ENCODE measurements around the gene AMDHD1. TPM values are rescaled to one million over a fixed set of nuclear protein-coding genes. Genes with fewer than 3 reads are reported as not detected.

Gene AMDHD1
- total RNA-seq, 2 experiments from 2014 or later: 1.3 to 1.6 TPM

DNA sequence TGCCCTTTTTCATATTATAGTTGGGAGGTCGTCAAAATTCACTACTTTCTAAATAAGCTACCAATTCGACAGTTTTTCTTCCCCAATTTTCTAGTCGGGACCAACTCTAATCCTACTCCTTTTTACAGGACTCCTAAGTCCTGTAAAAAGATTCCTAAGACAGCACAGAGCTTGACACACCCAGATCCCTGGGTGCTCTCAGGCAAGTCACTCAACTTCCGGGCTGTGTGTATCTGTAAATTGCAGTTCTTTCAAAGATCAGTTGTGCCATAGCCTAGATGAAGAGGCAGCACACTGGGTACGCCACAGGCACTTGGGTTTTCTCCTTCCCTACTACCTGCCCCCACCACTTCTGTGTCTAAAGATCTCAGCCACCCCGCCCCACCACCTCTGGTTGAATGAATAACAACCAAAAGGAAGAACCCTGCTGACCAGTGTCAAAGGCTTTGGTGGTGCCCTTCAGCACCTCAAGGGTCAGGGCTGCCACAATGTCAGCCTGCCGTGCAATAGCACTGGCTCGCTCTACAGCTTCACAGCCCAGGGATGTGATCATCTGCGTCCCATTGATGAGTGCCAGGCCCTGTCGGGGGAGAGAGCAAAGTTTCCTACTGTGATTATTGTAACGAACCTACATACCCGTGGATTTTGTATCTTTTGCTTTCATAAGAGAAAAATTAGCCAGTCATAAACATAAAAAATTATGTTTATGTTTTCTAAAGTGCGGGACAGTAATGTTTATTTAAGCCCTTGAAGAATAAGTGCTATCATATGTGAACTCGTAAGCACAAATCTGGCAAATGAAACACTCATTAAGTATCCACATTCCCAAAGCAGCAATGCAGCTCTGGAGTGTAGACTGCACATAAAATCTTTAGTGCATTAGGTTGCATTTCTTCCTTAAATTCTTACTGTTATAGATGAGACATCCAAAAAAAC lies 43.8 kb downstream of the AMDHD1 start:
- peaks cover 3% of the 10 kb centered on the region for H3K27me3 Mint-ChIP-seq (ENCODE audit: low read depth)
- ATAC-seq: no peak
- H3K4me1 Mint-ChIP-seq (ENCODE audit: low read depth): no peaks in the 10 kb centered on the region
- ChIA-PET POLR2A (no interaction called here), CTCF (interaction anchor here (3.3 kb wide), 1 partner anchor 12 kb away, joined by 27 read pairs; no protein-coding TSS in a partner anchor)
- no peaks in the 10 kb centered on the region for H3K36me3 Mint-ChIP-seq (ENCODE audit: low read depth)
- DNase-seq: no peak
- H3K27ac Mint-ChIP-seq: no peak overlapping the region
- H3K4me3 Mint-ChIP-seq: no peak overlapping the region
- no peaks in the 10 kb centered on the region for H3K9me3 Mint-ChIP-seq (ENCODE audit: insufficient read depth)

DNA sequence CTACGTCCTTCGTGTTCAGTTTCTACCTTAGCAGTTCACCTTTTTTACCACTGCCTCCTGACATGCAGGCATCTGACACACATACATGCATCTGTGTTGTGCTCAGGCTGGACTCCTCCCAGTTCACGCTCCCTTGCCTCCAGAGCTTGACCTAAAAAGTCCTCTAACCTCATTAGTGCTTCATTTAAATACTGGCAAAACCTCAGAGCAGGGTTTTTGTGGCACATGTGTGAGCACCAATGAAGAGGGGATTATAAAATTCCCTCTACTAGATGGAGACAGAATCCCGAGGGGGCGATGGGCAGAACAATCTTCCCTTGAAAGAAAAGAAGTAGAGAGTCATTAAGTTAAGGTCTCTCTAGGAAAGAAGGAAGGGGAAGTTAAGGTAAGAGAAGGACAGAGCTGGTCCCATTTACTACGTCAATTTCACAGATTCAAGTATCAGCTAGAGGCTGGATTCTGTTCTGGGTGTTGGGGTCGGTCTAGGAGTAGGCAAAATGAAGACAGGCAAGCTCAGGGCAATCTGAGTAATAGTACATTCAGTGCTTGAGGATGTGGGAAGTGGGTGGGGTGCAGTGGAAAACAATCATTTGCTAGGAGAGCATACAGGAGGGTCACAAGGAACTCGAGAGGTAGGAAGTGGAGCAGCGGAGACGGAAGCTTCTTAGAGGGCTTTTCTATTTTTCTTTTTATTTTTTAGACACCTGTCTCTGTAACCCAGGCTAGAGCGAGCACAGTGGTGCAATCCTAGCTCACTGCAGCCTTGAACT lies 45.6 kb downstream of the AMDHD1 start:
- H3K4me3 Mint-ChIP-seq: no peak overlapping the region
- no peak overlapping the region for H3K27ac Mint-ChIP-seq
- peaks cover 3% of the 10 kb centered on the region for H3K27me3 Mint-ChIP-seq (ENCODE audit: low read depth)
- H3K36me3 Mint-ChIP-seq (ENCODE audit: low read depth): no peaks in the 10 kb centered on the region
- H3K4me1 Mint-ChIP-seq (ENCODE audit: low read depth): no peaks in the 10 kb centered on the region
- DNase-seq: no peak
- ChIA-PET POLR2A (no interaction called here), CTCF (interaction anchor here (3.3 kb wide), 1 partner anchor 10 kb away, joined by 27 read pairs; no protein-coding TSS in a partner anchor)
- ATAC-seq: no peak
- H3K9me3 Mint-ChIP-seq (ENCODE audit: insufficient read depth): no peaks in the 10 kb centered on the region

DNA sequence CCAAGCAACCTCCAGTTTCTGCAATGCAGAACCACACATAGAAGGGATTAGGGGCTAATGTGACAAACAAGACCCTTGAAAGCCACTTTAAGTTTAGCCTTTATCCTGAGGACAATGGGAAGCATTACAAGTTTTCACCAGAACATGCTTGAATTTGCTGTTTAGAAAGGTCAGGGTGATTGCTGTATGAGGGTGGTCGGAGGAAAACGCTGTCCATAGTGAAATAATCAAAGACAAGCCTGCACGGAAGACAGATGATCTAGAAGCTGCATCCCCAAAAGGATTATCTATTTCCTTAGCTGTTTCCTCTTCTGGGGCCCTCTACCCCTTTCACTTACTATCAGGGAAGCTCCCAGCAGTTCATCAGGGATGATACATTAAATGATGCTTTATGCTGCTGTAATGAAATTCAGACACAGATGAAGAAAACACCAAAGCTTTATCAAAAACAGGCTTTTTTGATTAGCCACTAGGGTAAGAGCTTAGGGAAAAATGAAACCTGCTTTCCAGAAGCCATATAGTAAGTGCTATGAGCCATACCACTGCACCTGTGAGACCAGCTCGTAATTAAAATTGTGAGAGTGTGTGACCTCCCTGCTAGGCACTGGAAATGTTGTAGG lies 46.5 kb downstream of the AMDHD1 start:
- no peak overlapping the region for H3K4me3 Mint-ChIP-seq
- POLR2A ChIA-PET: no interaction called here
- CTCF ChIA-PET: interaction anchor here (1.1 to 3.3 kb wide), 3 partner anchors 9 to 73 kb away, joined by 3 to 27 read pairs (median 3); no protein-coding TSS in a partner anchor
- no peaks in the 10 kb centered on the region for H3K9me3 Mint-ChIP-seq (ENCODE audit: insufficient read depth)
- H3K27ac Mint-ChIP-seq: no peak overlapping the region
- no peaks in the 10 kb centered on the region for H3K36me3 Mint-ChIP-seq (ENCODE audit: low read depth)
- H3K4me1 Mint-ChIP-seq (ENCODE audit: low read depth): no peaks in the 10 kb centered on the region
- ATAC-seq (no peak), DNase-seq (no peak)
- H3K27me3 Mint-ChIP-seq (ENCODE audit: low read depth): peaks cover 3% of the 10 kb centered on the region

DNA sequence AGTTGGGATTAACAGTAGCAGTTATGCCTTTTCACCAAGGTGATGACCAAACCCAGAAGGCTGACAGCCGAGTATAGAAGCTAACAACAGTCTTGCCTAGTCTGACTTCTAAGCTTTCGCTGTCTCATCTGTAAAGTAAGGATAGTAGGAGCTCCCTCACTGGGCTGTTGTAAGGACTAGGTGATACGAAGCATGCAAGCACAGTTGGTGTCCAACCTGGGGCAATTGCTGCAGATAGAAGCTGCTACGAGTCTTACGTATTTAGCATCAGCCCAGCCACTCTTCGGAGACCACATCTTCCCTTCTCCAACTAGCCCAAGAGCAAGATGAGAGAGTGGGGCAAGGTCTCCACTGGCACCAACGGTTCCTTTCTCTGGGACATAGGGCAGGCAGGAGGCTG lies 47.0 kb downstream of the AMDHD1 start:
- DNase-seq (no peak), ATAC-seq (no peak)
- ChIA-PET POLR2A (no interaction called here), CTCF (interaction anchor here (1.1 to 3.3 kb wide), 3 partner anchors 8 to 73 kb away, joined by 3 to 27 read pairs (median 3); no protein-coding TSS in a partner anchor)
- Mint-ChIP-seq H3K9me3 (ENCODE audit: insufficient read depth) (no peaks in the 10 kb centered on the region), H3K27me3 (ENCODE audit: low read depth) (peaks cover 3% of the 10 kb centered on the region), H3K4me3 (no peak overlapping the region), H3K4me1 (ENCODE audit: low read depth) (no peaks in the 10 kb centered on the region), H3K27ac (no peak overlapping the region), H3K36me3 (ENCODE audit: low read depth) (no peaks in the 10 kb centered on the region)

DNA sequence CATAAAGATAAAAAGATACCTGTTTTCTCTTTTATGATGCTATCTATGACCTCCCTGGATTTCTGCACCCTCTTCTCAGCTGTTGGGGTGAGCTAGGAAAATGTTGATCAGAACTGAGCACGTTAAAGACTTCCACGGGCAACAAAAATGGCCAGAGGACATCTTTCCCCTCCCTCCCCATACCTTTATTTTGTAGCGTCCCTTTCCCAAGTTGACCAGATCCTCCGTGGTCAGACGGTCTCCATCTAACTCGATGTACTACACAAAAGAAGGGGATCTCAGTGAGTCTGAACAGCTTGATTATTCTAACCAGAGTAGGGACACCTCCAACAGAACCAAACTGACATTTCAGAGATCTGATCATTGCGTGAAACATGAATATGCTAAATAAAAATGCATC lies 50.8 kb downstream of the AMDHD1 start:
- H3K27ac Mint-ChIP-seq: no peak overlapping the region
- ChIA-PET POLR2A (no interaction called here), CTCF (interaction anchor here (1.3 kb wide), 1 partner anchor 41 kb away, joined by 4 read pairs; no protein-coding TSS in a partner anchor)
- DNase-seq (no peak), ATAC-seq (no peak)
- H3K27me3 Mint-ChIP-seq (ENCODE audit: low read depth): peaks cover under 1% of the 10 kb centered on the region
- peaks cover 6% of the 10 kb centered on the region for H3K4me1 Mint-ChIP-seq (ENCODE audit: low read depth)
- no peak overlapping the region for H3K4me3 Mint-ChIP-seq
- no peaks in the 10 kb centered on the region for H3K36me3 Mint-ChIP-seq (ENCODE audit: low read depth)
- no peaks in the 10 kb centered on the region for H3K9me3 Mint-ChIP-seq (ENCODE audit: insufficient read depth)

DNA sequence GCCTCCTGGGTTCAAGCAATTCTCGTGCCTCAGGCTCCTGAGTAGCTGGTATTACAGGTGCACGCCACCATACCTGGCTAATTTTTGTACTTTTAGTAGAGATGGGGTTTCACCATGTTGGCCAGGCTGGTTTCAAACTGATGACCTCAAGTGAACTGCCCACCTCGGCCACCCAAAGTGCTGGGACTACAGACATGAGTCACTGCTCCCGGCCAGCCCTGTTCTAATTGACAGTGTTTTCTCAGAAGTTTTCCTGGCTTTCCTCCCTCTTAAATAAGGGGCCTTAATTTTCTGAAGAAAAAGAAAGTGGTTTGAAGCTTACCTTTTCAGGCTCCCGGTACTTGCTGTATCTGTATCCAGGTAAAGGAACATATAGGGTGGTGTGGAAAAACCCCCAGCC lies 51.3 kb downstream of the AMDHD1 start:
- Mint-ChIP-seq H3K4me1 (ENCODE audit: low read depth) (peaks cover 6% of the 10 kb centered on the region), H3K4me3 (no peak overlapping the region), H3K27me3 (ENCODE audit: low read depth) (no peaks in the 10 kb centered on the region), H3K9me3 (ENCODE audit: insufficient read depth) (no peaks in the 10 kb centered on the region), H3K27ac (no peak overlapping the region), H3K36me3 (ENCODE audit: low read depth) (no peaks in the 10 kb centered on the region)
- ATAC-seq (no peak), DNase-seq (no peak)
- ChIA-PET POLR2A (no interaction called here), CTCF (no interaction called here)

DNA sequence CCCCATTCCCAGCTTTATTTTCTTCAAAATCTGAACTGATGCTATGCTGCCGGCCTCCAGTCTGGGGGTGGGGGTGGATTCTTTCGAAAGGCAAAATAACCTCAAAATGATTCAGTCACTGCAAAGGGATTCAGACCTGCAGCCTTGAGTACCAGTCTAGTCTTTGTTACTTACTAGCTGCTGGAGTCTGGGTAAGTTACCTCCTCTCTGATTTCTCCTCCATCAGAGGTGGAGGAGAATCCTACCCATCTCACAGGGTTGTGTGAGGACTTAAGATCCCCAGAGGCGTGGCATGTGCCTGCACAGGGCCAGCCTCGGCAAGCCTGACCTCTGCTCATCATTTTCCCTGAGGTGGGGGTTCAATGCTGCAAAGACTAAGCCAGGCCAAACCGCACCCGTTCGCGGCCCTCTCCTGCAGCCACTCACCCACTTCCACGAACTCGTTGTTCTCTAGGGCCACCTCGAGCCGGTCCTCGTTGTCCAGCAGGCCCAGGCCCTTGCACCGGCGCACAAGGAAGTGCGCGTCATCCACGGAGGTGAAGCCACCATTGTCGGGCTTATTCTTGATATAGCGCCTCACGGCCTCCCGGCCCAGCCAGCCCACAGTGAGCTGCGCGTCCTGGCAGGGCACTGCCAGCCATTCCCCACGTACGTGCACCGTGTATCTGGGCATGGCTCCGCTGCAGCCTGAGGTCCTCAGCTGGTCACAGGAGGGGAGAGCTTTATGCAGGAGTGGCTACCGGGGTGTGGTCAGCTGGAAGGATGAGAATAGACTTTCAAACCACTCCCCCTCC lies 52.3 kb downstream of the AMDHD1 start:
- Mint-ChIP-seq H3K4me3 (no peak overlapping the region), H3K4me1 (ENCODE audit: low read depth) (peaks cover 6% of the 10 kb centered on the region), H3K9me3 (ENCODE audit: insufficient read depth) (no peaks in the 10 kb centered on the region), H3K36me3 (ENCODE audit: low read depth) (no peaks in the 10 kb centered on the region), H3K27ac (no peak overlapping the region), H3K27me3 (ENCODE audit: low read depth) (no peaks in the 10 kb centered on the region)
- ChIA-PET CTCF (no interaction called here), POLR2A (no interaction called here)
- DNase-seq (no peak), ATAC-seq (no peak)

DNA sequence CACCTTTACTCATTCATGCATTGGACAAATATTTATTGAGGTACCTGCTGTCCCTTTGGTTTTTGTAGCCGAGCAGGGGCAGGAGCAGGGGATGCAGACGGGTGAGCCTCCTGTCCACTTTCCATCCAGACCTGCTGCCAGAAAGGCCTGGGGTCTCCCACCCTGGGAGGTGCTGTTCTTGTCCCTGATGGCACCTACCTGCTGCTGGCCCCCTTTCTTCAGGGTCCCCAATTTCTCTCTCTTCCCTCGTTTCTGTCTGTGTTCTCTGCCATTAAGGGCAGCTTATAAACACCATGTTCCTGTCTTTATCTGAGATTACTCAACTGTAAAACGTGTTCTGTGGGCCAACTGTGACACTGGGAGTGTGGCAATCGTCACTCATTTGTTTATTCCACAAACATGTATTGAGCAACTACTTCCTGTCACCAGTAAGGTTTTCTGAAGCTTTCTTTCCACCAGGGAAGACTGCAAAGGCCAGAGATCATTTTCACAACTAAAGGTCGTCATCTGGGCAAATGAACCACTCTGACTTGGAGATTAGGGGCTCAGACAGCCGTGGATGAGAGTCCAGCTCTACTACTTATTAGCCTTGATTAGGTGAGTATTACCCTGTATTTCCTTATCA lies 53.0 kb downstream of the AMDHD1 start, which contains the start of gene HAL:
TSS of gene HAL (minus strand) at position 311 of the 625 bp plus-strand sequence. CDS start 434 bp downstream, outside the sequence.
- no peak for DNase-seq
- no peak for ATAC-seq
- Mint-ChIP-seq H3K4me1 (ENCODE audit: low read depth) (peaks cover 6% of the 10 kb centered on the region), H3K27ac (no peak within 1 kb of the TSS), H3K27me3 (ENCODE audit: low read depth) (no peaks in the 10 kb centered on the region), H3K9me3 (ENCODE audit: insufficient read depth) (no peaks in the 10 kb centered on the region), H3K4me3 (no peak within 1 kb of the TSS), H3K36me3 (ENCODE audit: low read depth) (no peaks in the 10 kb centered on the region)
- ChIA-PET CTCF (interaction anchor here (0.9 to 2.8 kb wide), 3 partner anchors 17 to 53 kb away, joined by 3 to 19 read pairs (median 3); partner anchors contain the start of genes AMDHD1 and CCDC38), POLR2A (no interaction called here)

DNA sequence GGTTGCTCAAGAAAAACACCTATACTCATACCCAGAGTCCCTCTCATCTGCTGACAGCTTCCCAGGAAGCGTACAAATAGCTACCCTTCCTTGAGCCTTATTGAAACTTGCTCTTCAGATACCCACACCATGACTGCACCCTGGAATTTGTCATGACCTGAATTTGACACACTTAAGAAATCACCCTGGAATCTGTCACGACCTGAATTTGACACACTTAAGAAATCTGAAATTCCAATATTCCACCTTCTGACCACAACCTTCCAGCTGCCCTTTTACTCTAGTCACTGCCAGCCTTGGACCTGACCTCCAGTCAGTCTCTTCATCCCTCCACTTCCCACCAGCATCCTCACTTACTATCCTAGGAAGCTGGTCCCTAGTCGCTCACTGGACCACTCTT lies 54.1 kb downstream of the AMDHD1 start:
- Mint-ChIP-seq H3K27me3 (ENCODE audit: low read depth) (no peaks in the 10 kb centered on the region), H3K9me3 (ENCODE audit: insufficient read depth) (no peaks in the 10 kb centered on the region), H3K27ac (no peak overlapping the region), H3K4me1 (ENCODE audit: low read depth) (peaks cover 6% of the 10 kb centered on the region), H3K36me3 (ENCODE audit: low read depth) (no peaks in the 10 kb centered on the region), H3K4me3 (no peak overlapping the region)
- ChIA-PET POLR2A (no interaction called here), CTCF (interaction anchor here (0.9 to 4.7 kb wide), 6 partner anchors 8 to 80 kb away, joined by 3 to 79 read pairs (median 16); partner anchors contain the start of genes AMDHD1 and CCDC38)
- ATAC-seq (no peak), DNase-seq (no peak)

DNA sequence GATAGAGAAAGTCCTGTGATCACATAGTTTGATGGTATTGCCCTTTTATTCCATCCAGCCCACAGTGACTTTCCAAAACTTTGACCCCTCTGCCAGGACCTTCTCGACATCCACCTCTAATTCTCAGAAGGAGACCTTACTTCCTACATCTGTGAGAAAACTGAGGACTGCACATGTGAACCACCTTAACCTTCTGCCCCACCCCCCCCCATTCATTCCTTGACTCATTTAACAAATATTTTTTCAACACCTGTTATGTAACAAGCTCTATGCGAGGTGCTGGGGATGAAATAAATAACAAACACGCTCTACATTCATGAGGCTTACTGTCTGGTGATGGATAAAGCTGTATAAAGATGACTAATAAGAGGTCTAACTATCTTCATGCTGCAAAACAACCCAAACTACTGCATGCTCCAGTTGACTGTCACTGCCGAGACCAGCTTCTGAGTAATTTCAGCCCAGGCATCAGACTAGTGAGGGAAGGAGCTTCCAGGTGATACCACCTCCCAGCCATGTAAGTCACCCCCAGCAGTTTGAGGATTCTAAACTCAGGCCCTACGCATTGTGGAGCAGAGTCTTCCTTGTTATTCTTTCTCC lies 54.9 kb downstream of the AMDHD1 start:
- peaks cover 6% of the 10 kb centered on the region for H3K4me1 Mint-ChIP-seq (ENCODE audit: low read depth)
- no peak overlapping the region for H3K27ac Mint-ChIP-seq
- ChIA-PET CTCF (interaction anchor here (0.6 to 4.7 kb wide), 31 partner anchors 9 to 523 kb away, joined by 3 to 79 read pairs (median 5); partner anchors contain the start of genes AMDHD1, CCDC38 and LTA4H), POLR2A (interaction anchor here (0.7 to 1.1 kb wide), 3 partner anchors 45 to 230 kb away, joined by 3 to 5 read pairs (median 3); partner anchors contain the start of gene AMDHD1)
- no peak overlapping the region for H3K4me3 Mint-ChIP-seq
- H3K36me3 Mint-ChIP-seq (ENCODE audit: low read depth): peaks cover 4% of the 10 kb centered on the region
- DNase-seq (no peak), ATAC-seq (no peak)
- H3K27me3 Mint-ChIP-seq (ENCODE audit: low read depth): no peaks in the 10 kb centered on the region
- H3K9me3 Mint-ChIP-seq (ENCODE audit: insufficient read depth): no peaks in the 10 kb centered on the region

All from activated CD8-positive, alpha-beta T cell treated with anti-CD3 and anti-CD28 coated beads, Interleukin-2, amount 10 ng/mL, durations not matched to agents 7 days and 5 days (primary cell).